Stimulated activated naive CD8-positive, alpha-beta T cell treated with anti-CD3 and anti-CD28 coated beads, Interleukin-15, Interleukin-2, amounts not matched to agents 100 ng/mL and 50 ng/mL, for 24 hours (primary cell): ENCODE data around the gene RNF181.
"Not testable (repeated sequence)": the region's sequence is repeated elsewhere in the genome, so short reads cannot be mapped to it uniquely, and the experiment has no call there.

Experiments
- H3K27ac Mint-ChIP-seq: one replicate; pipeline ENCODE4 v1.8.0; 2021; ENCODE audit warnings: mild to moderate bottlenecking, mixed read lengths
- H3K27me3 Mint-ChIP-seq: one replicate; pipeline ENCODE4 v1.8.0; 2021; ENCODE audit warnings: mixed read lengths
- H3K36me3 Mint-ChIP-seq: one replicate; pipeline ENCODE4 v1.8.0; 2021; ENCODE audit warnings: low read depth, mixed read lengths
- H3K4me1 Mint-ChIP-seq: one replicate; pipeline ENCODE4 v1.8.0; 2021; ENCODE audit warnings: low read depth, mixed read lengths
- H3K4me3 Mint-ChIP-seq: one replicate; pipeline ENCODE4 v1.8.0; 2021; ENCODE audit warnings: mild to moderate bottlenecking, mixed read lengths
- H3K9me3 Mint-ChIP-seq: one replicate; pipeline ENCODE4 v1.8.0; 2021; ENCODE audit warnings: mixed read lengths

RNF181 gene

DNA sequence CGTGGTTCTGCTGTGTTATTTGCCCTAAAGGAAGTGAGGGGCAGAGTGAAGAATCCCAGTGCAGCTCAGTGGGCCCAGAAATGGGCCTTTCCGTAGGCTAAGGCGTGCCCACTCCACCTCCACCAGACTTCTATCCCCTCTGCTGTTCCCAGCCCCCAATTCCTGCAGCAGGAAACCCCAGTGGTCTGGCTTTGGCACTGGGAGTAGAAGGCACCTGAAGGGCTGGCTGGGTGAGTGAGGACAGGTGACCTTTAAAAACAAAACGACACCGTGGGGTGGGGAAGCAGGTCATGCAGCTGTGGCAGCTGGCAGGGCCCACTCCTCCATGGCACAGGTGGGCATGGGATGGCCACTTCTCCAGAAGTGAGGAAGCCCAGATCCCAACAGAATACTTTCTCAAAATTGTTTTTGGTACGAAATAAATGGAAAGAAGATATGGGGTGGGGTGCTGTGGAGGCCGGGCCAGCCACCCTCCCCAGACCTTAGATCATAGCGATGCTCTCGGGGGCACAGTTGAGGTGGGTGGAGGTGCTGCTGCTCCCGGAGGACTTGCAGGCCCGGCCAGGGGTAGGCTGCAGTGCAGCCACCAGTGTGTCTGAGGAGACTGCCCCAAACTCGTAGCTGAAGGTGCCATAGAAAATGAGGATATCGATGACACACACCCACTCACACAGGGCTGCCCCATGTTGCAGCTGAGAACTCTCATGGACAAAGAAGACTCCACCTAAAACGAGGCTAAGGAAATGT lies 3.2 kb downstream of the RNF181 start:
- H3K4me1 Mint-ChIP-seq, result peaks cover 51% of the 10 kb centered on the region
- H3K27ac Mint-ChIP-seq, result no peak overlapping the region
- no peaks in the 10 kb centered on the region for H3K36me3 Mint-ChIP-seq
- H3K4me3 Mint-ChIP-seq, result no peak overlapping the region
- no peaks in the 10 kb centered on the region for H3K9me3 Mint-ChIP-seq
- no peaks in the 10 kb centered on the region for H3K27me3 Mint-ChIP-seq

DNA sequence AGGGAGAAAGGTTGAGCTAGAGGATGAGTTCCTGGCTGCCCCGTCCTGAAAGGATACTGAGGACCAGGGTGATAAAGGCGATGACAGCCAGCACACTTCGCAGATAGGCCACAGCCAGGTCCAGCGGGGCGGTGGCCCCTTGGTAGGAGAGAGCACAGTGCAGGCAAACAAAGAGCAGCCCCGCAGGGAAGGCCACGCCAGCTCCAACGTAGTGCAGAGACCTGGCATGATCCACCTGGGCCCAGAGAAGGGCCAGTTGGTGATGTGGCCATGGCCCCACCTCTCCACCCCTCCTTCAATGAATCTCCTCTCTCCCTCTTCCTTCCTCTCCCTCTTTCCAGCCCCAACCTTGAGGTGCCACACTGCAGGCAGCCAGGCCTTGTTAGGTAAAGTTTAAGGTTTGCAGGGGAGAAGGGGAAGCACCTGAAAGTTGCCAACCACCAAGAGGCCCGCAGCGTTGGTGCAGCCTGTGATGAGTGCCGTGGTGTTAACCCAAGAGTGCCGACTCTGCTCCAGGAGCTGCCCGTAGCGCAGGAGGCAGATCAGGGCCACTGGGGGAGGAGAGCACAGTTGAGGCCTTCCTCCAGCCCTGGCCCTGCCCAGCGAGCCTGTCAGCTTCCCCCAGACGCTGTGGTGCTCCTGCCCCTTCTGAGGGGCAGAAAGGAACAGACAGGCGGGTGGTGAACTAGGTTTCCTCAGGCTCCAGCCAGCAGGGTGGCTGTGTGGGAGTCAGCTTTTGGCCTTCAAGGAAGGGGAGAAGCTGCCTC lies 4.1 kb downstream of the RNF181 start:
- no peaks in the 10 kb centered on the region for H3K9me3 Mint-ChIP-seq
- no peaks in the 10 kb centered on the region for H3K27me3 Mint-ChIP-seq
- no peak overlapping the region for H3K4me3 Mint-ChIP-seq
- H3K4me1 Mint-ChIP-seq, result peaks cover 47% of the 10 kb centered on the region
- no peak overlapping the region for H3K27ac Mint-ChIP-seq
- no peaks in the 10 kb centered on the region for H3K36me3 Mint-ChIP-seq

DNA sequence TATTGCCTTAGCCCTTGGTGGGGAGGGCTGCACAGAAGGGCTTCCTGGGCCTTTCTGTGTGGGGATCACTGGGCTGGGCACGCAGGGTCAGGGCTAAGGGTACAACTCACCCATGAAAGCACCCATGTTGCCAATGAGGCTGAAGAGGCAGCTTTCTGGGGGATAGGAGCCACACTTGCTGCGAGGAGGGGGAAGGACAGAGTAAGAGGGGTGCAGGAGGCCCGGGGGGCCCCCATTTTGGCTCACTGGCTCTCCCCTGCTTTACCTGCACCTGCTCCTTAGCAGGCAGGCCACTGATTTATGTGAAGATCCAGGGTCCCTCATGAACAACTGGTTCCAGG lies 4.7 kb downstream of the RNF181 start:
- Mint-ChIP-seq H3K27ac (no peak overlapping the region), H3K36me3 (no peaks in the 10 kb centered on the region), H3K27me3 (no peaks in the 10 kb centered on the region), H3K9me3 (no peaks in the 10 kb centered on the region), H3K4me3 (no peak overlapping the region), H3K4me1 (peaks cover 48% of the 10 kb centered on the region)

DNA sequence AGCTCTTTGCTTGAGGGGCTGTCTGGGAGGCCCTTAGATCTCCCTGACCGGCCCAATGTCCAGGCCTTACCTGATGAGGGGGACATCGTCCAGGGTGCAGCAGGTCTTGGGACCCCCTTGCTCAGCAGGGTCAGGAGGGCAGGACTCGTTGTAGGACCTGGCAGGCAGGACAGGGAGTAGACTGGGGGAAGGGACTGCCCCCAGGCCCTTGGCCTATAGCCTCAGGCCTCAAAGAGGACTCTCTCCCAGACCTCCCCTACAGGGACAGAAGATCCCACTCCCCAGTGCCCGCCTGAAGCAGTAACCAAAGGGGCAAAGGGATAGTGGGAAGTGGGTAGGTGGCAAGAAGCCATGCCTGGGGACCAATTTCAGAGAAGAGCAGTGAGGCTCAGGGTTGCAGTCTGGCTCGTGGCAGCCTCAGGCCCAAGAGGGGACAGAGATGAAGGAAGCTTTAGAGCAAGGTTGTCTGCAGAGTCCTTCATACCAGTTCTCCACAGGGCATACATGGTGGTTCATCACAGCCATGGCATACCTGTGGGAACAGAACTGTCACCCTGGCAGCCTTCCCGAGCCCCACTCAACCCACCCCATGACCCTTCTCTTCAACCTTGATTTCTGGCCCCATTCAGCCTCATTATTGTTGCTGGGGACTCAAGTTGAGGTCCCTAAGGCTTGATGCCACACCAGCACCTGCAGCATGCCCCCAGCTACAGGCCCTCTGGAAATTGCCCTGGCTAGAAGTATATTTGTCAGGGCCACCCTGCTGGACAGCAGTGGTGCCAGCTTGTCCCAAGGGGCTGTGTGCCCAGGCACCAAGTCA lies 5.6 kb downstream of the RNF181 start:
- Mint-ChIP-seq H3K4me1 (peaks cover 50% of the 10 kb centered on the region), H3K27me3 (no peaks in the 10 kb centered on the region), H3K36me3 (no peaks in the 10 kb centered on the region), H3K27ac (no peak overlapping the region), H3K4me3 (peak overlapping the region; percentile 79), H3K9me3 (no peaks in the 10 kb centered on the region)

DNA sequence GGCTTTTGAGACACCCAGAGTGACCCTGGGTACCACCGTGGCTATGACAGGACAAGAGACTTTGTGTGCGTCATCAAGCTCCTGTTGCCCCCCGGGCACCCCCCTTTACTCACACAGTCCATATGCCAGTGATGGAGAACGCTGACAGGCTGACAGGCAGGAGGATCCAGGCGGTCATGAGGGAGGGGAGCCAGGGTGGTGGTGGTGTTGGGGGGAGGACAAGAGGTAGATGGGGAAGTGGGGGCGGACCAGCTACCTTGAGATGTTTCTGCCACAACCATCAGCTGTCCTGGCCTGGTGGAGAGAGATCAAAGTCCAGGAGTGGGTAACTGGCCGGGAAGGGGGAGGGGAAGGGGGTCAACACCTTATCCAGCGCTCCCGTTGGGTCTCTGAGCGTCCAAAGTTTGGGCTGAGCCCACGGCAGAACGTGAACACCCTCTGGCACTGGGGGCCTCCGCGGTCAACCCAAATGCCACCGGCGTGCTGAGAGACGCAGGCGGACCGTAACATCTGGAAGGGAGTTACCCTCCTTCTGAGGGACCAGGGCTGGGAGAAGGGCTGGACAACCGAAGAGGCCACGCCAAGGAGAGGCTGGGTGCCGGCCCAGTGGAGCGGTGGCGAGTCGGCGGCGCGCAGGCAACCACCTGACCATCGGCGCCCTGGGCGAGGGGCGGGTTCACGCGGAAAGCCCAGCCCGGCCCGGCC lies 6.4 kb downstream of the RNF181 start:
- peaks cover 43% of the 10 kb centered on the region for H3K4me1 Mint-ChIP-seq
- no peaks in the 10 kb centered on the region for H3K36me3 Mint-ChIP-seq
- H3K27ac Mint-ChIP-seq, result peak overlapping the region; percentile 61
- H3K4me3 Mint-ChIP-seq, result peak overlapping the region; percentile 79
- no peaks in the 10 kb centered on the region for H3K27me3 Mint-ChIP-seq
- H3K9me3 Mint-ChIP-seq, result no peaks in the 10 kb centered on the region

DNA sequence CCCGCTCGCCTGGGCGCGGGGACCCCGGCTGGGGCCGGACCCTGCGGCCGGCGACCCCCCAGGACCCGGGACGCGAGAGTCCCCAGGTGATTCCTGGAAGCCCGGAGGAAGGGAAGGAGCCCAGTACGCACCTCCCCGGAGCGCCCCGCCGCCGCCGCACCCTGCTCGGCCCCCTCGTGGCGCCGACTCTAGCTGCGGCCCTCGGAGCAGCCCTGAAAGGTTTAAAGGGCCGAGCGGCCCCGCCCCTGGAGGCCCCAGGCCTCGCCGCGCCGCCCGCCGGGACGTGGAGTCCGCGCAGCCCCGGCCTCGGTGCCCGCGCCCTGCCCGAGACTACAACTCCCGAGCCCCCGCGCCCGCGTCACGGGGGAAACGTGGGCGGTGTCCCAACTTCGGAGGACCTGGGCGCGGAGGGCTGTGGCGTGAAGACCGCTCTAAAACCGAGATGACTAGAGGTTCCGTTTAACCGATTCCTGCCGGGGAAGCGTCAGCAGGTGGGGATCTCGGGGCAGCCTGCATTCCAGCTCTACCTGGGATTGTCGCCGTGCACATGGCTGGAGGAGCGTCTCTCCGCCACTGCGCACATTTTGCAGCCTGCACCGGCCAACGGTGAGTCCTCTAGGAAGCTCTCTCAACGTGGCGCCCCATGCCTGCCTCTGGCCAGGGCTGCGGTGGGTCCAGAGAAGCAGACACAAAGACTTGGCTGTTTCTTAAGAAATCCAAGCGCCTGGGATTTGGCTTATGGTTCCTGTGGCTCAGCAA lies 7.1 kb downstream of the RNF181 start, which contains the start of gene TMEM150A:
Gene TMEM150A (minus strand): TSS at position 223 of the 759 bp plus-strand sequence. CDS start 750 bp downstream, outside the sequence.
- no peaks in the 10 kb centered on the region for H3K36me3 Mint-ChIP-seq

DNA sequence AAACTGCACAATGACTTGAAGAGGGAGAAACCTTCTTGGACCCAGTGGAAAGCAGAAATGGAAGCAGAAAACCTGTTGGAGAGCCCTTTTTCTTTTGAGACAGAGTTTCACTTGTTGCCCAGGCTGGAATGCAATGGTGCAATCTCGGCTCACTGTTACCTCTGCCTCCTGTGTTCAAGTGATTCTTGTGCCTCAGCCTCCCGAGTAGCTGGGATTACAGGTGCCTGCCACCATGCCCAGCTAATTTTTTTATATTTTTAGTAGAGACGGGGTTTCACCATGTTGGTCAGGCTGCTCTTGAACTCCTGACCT lies 8.5 kb downstream of the RNF181 start:
- H3K27ac Mint-ChIP-seq, result peak overlapping the region; percentile 36
- peak overlapping the region; percentile 91 for H3K4me3 Mint-ChIP-seq
- not testable (repeated sequence) for H3K27me3 Mint-ChIP-seq, H3K9me3 Mint-ChIP-seq
- H3K4me1 Mint-ChIP-seq, result peaks cover 36% of the 10 kb centered on the region
- H3K36me3 Mint-ChIP-seq, result peaks cover 12% of the 10 kb centered on the region

More for the DNA sequence above, 7.1 kb downstream of the RNF181 start, which contains the start of gene TMEM150A:
- Mint-ChIP-seq H3K4me1 (peaks cover 36% of the 10 kb centered on the region), H3K27me3 (no peaks in the 10 kb centered on the region), H3K27ac (peak within 1 kb of the TSS; percentile 88), H3K9me3 (no peaks in the 10 kb centered on the region), H3K4me3 (peak within 1 kb of the TSS; percentile 91)

DNA sequence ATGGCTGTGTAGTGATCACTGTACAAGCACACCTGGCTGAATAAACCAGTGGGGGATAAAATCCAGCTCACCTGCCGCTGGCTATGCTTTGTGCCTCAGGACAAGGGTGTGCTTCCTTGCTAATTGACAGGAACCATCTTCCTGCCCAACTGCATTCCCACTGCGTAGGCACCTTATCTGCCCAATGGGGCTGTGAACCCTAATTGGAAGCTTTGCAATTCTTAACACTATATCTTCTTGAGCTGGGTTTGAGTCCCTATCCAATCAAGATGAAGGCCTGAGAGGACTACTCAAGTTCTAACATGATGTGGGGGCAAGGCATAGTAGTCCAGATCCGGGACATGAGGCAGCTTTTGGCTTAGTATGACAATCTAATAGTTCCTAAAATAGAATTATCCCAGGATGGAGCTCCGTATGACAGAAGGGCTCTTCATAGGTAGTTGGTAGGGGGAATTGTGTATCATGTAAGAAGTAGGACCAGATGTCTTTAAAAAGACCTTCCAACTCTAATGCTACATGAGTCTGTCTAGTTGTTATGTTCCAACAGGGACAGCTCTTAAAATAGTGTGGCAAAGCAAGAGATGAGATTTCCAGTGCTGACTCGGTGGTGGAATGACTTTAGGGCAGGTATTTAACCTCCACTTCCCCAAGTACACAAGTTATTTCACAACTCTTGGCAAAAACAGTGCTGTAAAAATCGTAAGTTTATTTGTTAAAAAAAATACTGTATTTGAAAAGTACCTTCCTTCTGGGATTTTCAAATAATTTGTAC lies 9.2 kb downstream of the RNF181 start:
- H3K36me3 Mint-ChIP-seq, result peaks cover 16% of the 10 kb centered on the region
- H3K4me1 Mint-ChIP-seq, result peaks cover 35% of the 10 kb centered on the region
- H3K27ac Mint-ChIP-seq, result no peak overlapping the region
- no peak overlapping the region for H3K4me3 Mint-ChIP-seq
- no peaks in the 10 kb centered on the region for H3K9me3 Mint-ChIP-seq
- no peaks in the 10 kb centered on the region for H3K27me3 Mint-ChIP-seq

DNA sequence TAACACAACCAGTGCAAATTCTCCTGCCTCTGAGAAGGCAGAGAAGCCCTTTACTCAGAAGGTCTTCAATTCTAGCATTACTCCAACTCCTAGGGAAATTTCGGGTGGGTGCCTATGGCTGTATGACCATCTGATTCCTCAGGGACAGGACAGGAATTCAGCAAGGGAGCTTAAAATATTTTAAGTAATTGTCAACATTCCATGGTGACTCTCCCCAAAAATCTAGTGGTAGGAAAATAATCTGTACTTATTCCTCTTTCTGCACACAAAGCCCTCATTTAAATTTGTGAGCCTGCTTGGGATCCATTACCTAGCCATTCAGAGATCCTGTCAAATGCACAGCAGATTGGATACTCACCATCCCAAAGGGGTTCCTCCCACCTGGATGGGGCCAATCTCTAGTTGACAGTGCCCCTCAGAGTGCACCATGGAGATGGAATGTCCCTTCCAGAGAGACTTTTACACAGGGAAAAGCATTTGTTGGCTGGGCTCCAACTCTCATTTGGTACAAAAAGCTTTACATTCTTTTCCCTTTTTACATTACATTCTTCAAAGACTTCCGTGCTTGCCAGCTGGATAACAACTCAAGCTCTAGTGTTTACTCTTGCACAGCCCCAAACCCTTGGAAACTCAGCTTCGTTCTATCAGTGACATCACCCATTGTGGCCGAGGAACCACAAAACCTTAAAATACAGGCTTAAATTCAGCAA lies 10.0 kb downstream of the RNF181 start:
- peaks cover 38% of the 10 kb centered on the region for H3K4me1 Mint-ChIP-seq
- H3K9me3 Mint-ChIP-seq, result no peaks in the 10 kb centered on the region
- H3K27ac Mint-ChIP-seq, result no peak overlapping the region
- H3K36me3 Mint-ChIP-seq, result peaks cover 21% of the 10 kb centered on the region
- H3K27me3 Mint-ChIP-seq, result no peaks in the 10 kb centered on the region
- no peak overlapping the region for H3K4me3 Mint-ChIP-seq

DNA sequence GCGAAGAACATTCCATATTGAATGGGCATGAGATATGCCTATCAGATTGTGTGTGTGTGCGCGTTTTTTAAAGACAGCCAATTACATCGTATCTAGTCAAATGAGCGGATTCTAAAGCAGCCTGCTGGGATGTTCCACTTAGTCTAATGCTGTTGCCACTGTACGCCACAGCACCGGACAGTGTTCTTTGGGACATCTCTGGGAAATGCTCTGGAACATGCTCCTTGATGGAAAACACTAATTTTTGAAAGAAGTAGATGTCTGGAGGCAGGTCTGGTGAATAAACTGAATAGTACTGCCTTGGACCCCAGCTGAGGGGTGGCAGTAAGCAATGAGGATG lies 10.5 kb downstream of the RNF181 start:
- Mint-ChIP-seq H3K27ac (no peak overlapping the region), H3K36me3 (peaks cover 21% of the 10 kb centered on the region), H3K4me3 (no peak overlapping the region), H3K9me3 (no peaks in the 10 kb centered on the region), H3K4me1 (peaks cover 39% of the 10 kb centered on the region), H3K27me3 (no peaks in the 10 kb centered on the region)

DNA sequence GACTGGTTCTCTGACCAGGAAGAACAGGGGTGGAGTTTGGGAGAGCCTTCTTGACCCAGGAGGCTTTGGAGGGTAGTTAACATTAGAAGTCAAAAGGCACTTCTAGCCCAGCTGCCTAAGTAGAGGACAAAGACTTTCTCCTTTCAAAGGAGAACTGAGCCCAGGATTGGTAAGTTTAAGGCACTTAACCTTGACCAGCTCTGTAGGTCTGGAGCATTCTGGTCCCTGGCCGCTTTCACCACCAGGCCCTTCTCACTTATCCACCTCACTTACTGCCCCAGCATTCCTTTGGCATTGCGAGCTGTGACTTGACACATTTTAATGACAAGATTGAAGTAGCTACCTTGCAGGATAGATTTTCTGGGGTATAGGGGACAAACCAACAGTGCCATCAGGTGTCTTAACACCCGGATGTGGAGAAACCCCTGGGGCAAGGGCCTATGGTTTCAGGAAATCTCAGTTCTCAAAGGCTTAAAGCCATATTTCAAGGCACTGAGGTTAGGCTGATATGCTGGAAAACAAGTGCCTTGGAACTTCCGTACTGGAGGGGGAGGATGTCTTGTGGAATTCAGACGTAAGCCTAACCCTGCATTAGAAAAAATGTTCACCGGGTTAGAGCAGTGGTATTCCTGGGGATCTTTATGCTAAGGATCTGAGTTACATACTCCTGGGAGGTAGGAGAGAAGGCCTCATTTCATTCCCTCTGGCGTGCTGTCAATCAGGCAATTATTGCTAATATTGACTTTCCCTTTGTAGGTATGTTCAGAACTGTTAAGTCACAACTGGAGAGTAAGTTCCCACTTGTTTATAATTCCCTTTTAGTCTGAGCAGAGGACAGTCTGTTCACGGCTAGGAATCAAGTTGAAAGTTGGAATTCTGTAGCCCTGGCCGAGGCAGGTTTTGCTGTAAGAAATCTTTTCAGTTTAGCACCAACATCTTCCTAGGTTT lies 12.0 kb downstream of the RNF181 start:
- Mint-ChIP-seq H3K4me1 (peaks cover 38% of the 10 kb centered on the region), H3K4me3 (no peak overlapping the region), H3K27ac (peak overlapping the region; percentile 20), H3K36me3 (peaks cover 21% of the 10 kb centered on the region), H3K27me3 (no peaks in the 10 kb centered on the region), H3K9me3 (no peaks in the 10 kb centered on the region)

DNA sequence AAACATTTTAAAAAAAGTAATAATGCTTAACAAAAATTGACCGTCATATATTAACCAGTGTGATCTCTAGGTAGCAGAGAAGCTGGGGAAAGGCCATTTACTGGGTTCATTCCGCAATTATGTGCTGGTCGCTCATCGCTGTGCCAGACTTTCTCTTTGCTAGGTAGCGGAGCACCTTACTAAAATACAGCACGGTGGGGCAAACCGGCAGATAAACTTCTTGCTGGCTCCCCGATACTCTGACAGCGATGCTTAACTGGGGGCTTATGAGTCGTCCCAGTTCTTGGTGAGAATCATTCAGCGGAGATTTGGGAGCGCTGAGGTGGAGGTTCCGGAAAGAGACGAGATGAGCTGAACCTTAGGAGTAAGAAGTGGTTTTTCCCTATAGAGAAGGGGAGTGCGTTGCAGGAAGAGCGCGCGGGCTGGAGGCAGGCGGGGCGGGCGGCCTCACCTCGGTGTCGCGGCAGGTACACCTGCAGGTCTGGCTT lies 15.7 kb downstream of the RNF181 start:
- Mint-ChIP-seq H3K36me3 (peaks cover 21% of the 10 kb centered on the region), H3K27ac (peak overlapping the region; percentile 95), H3K27me3 (no peaks in the 10 kb centered on the region), H3K4me3 (peak overlapping the region; percentile 98), H3K9me3 (no peaks in the 10 kb centered on the region), H3K4me1 (peaks cover 26% of the 10 kb centered on the region)
